Lung (tissue), 16 donors: ENCODE measurements around the gene RASGRP3. TPM values are rescaled to one million over a fixed set of nuclear protein-coding genes. Genes with fewer than 3 reads are reported as not detected.

Experiments used
- ATAC-seq: fragments of 200-7000 bp; cut with Tn5 transposase; one replicate; pipeline ENCODE4 v1.9.1; 2020; ENCODE audit warnings: moderate number of reproducible peaks; ENCODE audit not compliant: insufficient read depth, low FRiP score
- DNase-seq, 3 donors: peaks; one replicate each; pipeline ENCODE4 v3.0.0-alpha.2; 2013 to 2017
- H3K27ac ChIP-seq, 2 donors: one replicate each; pipeline ENCODE4 v1.5.1; 2013; ENCODE audit warnings: mild to moderate bottlenecking in 2 of 2, moderate library complexity in 2 of 2, control low read depth in 1 of 2, inconsistent platforms in 1 of 2, low read depth in 1 of 2, low read length in 1 of 2
- H3K27me3 ChIP-seq, 3 donors: one replicate each; pipeline ENCODE4 v1.5.1; 2013; ENCODE audit warnings: low read length in 2 of 3; ENCODE audit not compliant: control insufficient read depth in 3 of 3, insufficient read depth in 3 of 3
- H3K36me3 ChIP-seq, 4 donors: one replicate each; pipeline ENCODE4 v1.5.1; 2013; ENCODE audit warnings: low read length in 4 of 4, mild to moderate bottlenecking in 1 of 4, moderate library complexity in 1 of 4; ENCODE audit not compliant: control insufficient read depth in 4 of 4, insufficient read depth in 4 of 4
- H3K4me1 ChIP-seq, 5 donors: one replicate each; pipeline ENCODE4 v1.5.1; 2013; ENCODE audit warnings: low read length in 5 of 5, mild to moderate bottlenecking in 2 of 5, moderate library complexity in 1 of 5; ENCODE audit not compliant: control insufficient read depth in 5 of 5, insufficient read depth in 5 of 5
- H3K4me3 ChIP-seq: one replicate; pipeline ENCODE4 v1.5.1; 2013; ENCODE audit warnings: mild to moderate bottlenecking, control low read depth, moderate library complexity
- H3K9ac ChIP-seq, 2 donors: one replicate each; pipeline ENCODE4 v1.5.1; 2013; ENCODE audit warnings: low read length in 2 of 2, control low read depth in 1 of 2; ENCODE audit not compliant: insufficient read depth in 1 of 2
- H3K9me3 ChIP-seq, 4 donors: one replicate each; pipeline ENCODE4 v1.5.1; 2013; ENCODE audit warnings: low read length in 3 of 4, mild to moderate bottlenecking in 1 of 4, moderate library complexity in 1 of 4; ENCODE audit not compliant: control insufficient read depth in 4 of 4, insufficient read depth in 3 of 4
- WGBS, 2 donors: extraction: QIAGEN DNeasy Blood & Tissue Kit; methylation state at CpG; one replicate each; pipeline ENCODE4 v1.1.7; 2013; 5-methylcytosine and 5-hydroxymethylcytosine counted together
- long read RNA-seq, 5 donors: transcript quantifications; one replicate each; lab custom pipeline, GENCODE V29; 2026
- polyA plus RNA-seq, 2 donors: library from polyadenylated mRNA; stranded (reverse); fragments of 200-250 nt; gene quantifications; one replicate each; pipeline ENCODE4 v1.2.1, GENCODE V29; 2013
- total RNA-seq, 2 donors: library from RNA; depleted of rRNA in 1 of 2; stranded (reverse); fragments of >200 nt in 1 of 2; gene quantifications; one replicate each; pipeline ENCODE4 v1.2.1, GENCODE V29; 2014 to 2021
- TF ChIP-seq, protein P1 (sequence below): IDR thresholded peaks from 2 replicates; pipeline ENCODE4 v1.5.1; 2012; ENCODE audit warnings: mild to moderate bottlenecking; ENCODE audit errors: control extremely low read depth, extremely low read depth
- donor health status: control.
- donor health status: control.
- donor health status: Bipolar disorder and iron deficiency.
- donor health status: healthy.
- donor health status: DM: yes; HTN: yes; CAD: no.

Gene RASGRP3, protein sequence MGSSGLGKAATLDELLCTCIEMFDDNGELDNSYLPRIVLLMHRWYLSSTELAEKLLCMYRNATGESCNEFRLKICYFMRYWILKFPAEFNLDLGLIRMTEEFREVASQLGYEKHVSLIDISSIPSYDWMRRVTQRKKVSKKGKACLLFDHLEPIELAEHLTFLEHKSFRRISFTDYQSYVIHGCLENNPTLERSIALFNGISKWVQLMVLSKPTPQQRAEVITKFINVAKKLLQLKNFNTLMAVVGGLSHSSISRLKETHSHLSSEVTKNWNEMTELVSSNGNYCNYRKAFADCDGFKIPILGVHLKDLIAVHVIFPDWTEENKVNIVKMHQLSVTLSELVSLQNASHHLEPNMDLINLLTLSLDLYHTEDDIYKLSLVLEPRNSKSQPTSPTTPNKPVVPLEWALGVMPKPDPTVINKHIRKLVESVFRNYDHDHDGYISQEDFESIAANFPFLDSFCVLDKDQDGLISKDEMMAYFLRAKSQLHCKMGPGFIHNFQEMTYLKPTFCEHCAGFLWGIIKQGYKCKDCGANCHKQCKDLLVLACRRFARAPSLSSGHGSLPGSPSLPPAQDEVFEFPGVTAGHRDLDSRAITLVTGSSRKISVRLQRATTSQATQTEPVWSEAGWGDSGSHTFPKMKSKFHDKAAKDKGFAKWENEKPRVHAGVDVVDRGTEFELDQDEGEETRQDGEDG
- total RNA-seq (10 to 100 TPM; 14.7 to 36.6 TPM), polyA plus RNA-seq (1 to 10 TPM; 3.6 to 6.3 TPM)
- long read RNA-seq, donor 1, full-length matches to known transcripts: 1 of 1 reads
- long read RNA-seq, donor 1, partial matches to known transcripts: 0 of 1 reads
- long read RNA-seq, donor 1, other reads (novel, unspliced or antisense): 0 of 1 reads
- long read RNA-seq, donor 2, partial matches to known transcripts: 0 of 3 reads
- long read RNA-seq, donor 2, other reads (novel, unspliced or antisense): 0 of 3 reads
- long read RNA-seq, donor 3: 0 reads
- long read RNA-seq, donor 4: 0 reads
- long read RNA-seq, donor 5, partial matches to known transcripts: 5 of 7 reads
- long read RNA-seq, donor 5, other reads (novel, unspliced or antisense): 0 of 7 reads

DNA sequence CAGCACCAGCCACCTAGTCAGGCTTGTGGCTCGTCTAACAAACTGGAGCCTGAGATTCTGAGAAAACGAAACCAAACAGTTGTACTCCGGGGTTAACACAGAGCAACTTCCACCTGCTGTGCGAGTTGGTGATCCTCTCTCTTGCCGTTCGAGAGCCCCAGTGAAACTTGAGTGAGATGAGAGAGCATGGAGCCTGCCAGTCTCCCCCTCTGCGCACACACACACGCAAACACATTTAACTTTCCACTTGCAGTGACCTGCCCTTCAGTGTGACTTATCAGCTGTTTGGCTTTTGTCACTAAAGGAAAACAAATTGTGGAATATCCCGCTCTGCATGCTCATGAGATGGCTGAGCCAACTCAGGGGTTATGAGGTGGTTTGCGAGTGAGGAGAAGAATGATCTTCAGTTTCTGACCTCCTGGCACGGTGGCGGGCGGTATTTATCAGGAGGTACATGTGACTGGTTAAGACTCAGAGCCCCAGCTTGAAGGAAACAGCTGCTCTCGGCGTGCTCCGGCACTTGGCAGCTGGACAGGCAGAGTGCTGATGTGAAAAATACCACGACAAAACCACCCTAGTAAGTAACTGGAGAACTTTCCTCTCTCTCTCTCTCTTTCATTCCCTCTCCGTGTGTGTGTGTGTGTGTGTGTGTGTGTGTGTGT, at the start of gene RASGRP3:
Gene RASGRP3, plus strand, starts transcription at position 519 of the 662 bp plus-strand sequence. CDS start 38,488 bp downstream, outside the sequence.
- Histone ChIP-seq H3K9me3 (no peaks in the 10 kb centered on the region), H3K36me3 (no peaks in the 10 kb centered on the region), H3K4me1 (peaks cover 0 to 18% (median 4%) of the 10 kb centered on the region in 5 donors), H3K27me3 (peaks cover 0 to 2% (median 2%) of the 10 kb centered on the region in 3 donors), H3K27ac (peak within 1 kb of the TSS; percentile 96), H3K4me3 (peak within 1 kb of the TSS; percentile 52), H3K9ac (peak within 1 kb of the TSS; percentile 18 to 80)
- WGBS, 2 donors: 0% methylated on average over 18 of the region's 18 CpGs
- peak; percentile 89 to 94 (median 94) for DNase-seq
- TF ChIP-seq, protein P1, sequence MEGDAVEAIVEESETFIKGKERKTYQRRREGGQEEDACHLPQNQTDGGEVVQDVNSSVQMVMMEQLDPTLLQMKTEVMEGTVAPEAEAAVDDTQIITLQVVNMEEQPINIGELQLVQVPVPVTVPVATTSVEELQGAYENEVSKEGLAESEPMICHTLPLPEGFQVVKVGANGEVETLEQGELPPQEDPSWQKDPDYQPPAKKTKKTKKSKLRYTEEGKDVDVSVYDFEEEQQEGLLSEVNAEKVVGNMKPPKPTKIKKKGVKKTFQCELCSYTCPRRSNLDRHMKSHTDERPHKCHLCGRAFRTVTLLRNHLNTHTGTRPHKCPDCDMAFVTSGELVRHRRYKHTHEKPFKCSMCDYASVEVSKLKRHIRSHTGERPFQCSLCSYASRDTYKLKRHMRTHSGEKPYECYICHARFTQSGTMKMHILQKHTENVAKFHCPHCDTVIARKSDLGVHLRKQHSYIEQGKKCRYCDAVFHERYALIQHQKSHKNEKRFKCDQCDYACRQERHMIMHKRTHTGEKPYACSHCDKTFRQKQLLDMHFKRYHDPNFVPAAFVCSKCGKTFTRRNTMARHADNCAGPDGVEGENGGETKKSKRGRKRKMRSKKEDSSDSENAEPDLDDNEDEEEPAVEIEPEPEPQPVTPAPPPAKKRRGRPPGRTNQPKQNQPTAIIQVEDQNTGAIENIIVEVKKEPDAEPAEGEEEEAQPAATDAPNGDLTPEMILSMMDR: no peak
- ATAC-seq: peak; percentile 64

DNA sequence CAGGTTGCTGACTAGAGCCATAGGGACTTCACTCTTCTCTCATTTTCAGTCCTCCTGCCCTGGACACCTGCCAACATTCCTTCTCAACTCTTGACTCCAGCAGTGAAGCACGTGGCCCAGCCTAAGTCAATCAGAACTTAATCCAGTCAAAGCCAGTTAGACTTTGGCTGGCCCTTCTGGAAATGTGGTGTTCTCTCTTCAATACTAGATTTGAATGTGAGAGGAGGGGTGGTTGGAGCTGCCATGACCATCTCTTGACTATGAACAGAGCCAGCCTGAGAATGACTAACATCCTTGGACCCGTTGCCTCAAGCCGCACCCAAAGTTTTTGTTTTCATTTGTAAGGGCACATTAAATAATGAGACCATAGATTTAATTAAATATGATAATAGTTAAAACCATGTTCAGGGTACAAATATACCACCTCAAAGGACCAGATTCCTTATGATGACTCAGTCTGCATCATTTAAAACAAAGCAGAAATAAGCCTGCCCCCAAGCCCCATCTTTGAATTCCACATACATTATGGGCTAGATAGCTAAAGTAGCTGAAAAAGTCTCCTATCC, 49.7 kb upstream of the RASGRP3 start:
- H3K27ac ChIP-seq: no peak overlapping the region
- H3K4me3 ChIP-seq: no peak overlapping the region
- no peaks in the 10 kb centered on the region for H3K27me3 ChIP-seq
- H3K4me1 ChIP-seq: peaks cover 0 to 5% (median 0%) of the 10 kb centered on the region in 5 donors
- H3K36me3 ChIP-seq: no peaks in the 10 kb centered on the region
- 71 to 76% methylated on average over 3 of the region's 3 CpGs for WGBS, 2 donors
- no peak overlapping the region for H3K9ac ChIP-seq
- ATAC-seq (peak; percentile 34), DNase-seq (peak; percentile 50 to 83 (median 53))
- H3K9me3 ChIP-seq: no peaks in the 10 kb centered on the region
- TF ChIP-seq, protein P1: no peak

DNA sequence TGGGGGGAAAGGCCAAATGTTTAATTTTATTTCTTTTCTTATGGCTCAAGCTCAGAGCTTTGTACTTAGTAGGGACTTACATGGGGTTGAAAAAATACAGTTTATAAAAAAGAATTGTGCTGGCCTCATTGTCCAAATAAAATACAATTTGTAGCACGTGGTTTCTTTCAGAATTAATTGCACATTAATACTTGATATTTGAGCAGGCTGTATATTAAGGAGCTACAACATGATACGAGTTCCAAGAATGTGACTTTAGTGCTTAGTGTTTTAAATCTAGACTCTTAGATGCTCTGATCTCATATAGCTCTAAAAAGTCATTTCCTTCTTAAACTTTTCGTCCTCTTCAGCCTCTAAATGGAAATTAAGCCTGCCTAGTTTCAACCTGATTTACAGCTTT, 46.4 kb upstream of the RASGRP3 start:
- H3K4me1 ChIP-seq: peaks cover 0 to 5% (median 0%) of the 10 kb centered on the region in 5 donors
- no peaks in the 10 kb centered on the region for H3K36me3 ChIP-seq
- DNase-seq (no peak), ATAC-seq (no peak)
- WGBS, 2 donors: 67 to 69% methylated on average over 3 of the region's 3 CpGs
- H3K9me3 ChIP-seq: no peaks in the 10 kb centered on the region
- H3K4me3 ChIP-seq: no peak overlapping the region
- H3K9ac ChIP-seq: no peak overlapping the region
- no peak overlapping the region for H3K27ac ChIP-seq
- no peaks in the 10 kb centered on the region for H3K27me3 ChIP-seq
- TF ChIP-seq, protein P1: no peak
